CD4-positive, alpha-beta T cell treated with Interferon alpha-2 for 1 hour (primary cell): ENCODE measurements around the gene MGAT3.

Experiments used
- DNase-seq, 2 donors: peaks; one replicate each; pipeline ENCODE4 v3.0.0-alpha.2; 2020 to 2022

MGAT3 gene

DNA sequence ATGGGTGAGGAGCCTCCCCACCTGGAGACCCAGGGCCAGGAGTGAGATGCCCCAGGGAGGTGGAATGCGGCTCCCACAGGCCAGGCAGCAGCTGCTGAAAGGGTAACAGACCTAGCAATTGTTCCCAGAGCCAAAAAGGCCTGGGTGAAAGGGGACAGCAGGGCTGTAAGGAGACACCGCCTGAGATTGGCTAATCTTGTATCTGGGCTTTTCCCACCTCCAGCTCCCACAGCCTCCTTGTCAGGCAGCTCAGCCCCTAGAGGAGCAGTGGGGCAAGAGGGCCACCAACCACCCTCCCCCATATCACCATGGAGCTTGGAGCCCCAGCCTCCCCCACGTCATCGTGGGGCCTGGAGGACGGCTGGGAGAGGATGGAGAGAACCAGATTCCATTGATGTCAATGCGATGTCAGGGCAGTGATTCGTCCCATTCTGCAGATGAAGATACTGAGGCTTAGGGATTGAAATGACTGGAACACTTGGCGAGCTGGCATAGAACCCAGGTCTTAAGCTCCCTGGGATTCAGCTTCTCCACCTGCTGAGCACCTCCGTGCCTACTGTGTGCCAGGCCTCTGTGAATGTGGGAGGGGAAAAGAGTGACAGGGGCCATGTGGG is 2.9 kb upstream of the MGAT3 start:
- no peak for DNase-seq

DNA sequence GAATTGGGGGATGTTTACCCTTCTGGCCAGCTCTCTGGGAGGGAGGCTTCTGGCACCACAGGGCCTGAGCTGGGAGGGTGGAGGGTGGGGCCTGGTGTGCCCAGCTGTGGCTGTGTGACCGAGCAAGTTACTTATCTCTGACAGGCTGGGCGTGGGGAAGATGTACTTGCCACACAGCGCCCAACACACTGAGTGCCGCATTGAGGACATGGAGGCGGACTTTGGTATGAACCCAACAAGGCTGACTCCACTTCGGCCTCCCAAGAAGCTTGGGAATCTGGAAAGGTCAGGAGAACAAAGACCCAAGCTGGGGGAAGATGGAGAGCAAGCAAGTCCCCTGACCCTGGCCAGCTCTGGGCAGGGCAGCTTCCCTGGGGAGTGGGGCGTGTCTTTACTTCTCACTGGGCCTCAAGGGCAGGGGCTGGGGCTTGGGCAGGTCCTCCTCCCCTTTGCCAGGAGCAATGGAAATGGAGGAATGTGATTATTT is 2.4 kb upstream of the MGAT3 start:
- no peak for DNase-seq

DNA sequence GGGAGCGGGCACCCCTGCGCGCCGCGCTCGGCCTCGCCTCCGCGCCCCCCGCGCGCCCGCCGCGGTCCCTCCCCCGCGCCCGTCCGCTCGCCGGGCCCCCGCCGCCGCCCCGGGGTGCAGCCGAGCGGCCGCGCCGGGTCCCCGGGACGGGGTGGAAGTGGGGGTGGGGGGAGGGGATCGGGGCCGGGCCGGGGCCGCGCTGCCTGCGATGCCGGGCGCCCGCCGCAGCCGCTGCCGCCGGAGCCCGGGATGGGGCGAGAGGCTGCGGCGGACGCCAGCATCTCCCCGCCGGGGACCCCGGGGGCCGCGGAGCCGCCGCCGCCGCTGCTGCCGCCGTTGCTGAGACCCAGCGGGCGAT is 365 bp downstream of the MGAT3 start:
- no peak for DNase-seq

DNA sequence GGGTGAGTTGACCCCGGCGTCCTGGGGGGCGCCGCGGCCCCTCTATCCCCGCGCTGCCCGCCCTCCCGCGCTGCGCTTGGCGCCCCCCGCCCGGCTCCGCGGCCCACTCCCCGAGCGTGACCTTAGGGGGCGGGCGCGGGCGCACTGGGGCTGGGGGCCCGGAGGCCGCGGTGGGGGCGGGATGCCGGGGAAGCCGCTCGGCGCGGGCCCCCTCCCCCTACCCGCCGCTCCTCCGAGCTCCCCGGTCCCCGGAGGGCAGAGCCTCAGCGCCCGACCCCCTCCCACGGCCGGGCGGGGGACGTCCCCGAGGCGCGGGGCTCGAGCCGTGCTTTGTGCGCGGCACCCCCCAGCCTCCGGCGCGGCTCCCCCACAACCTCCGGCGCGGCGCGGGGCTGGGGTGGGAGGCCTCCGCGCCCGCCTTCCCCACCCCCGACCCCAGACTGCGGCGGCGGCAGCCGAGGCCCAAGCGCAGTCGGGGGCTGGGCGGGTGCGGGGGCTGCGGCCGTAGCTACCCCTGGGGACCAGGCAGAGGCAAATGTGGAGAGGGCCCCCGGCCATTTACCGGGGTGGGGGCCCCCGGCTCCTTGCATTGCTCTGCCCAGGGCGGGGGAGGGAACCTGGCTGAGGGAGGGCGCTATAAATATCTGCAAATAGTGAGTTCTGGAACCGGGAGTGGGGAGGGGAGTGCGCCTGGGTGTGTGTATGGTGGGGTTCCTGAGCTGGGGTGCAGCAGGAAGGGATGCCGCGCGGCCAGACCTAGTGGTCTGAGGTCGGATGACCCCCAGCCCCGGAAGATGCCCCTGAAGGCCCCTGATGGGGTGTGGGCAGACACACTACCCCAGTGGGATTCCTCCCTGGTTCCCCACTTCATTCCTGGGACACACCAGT is 988 bp downstream of the MGAT3 start:
- no peak for DNase-seq

DNA sequence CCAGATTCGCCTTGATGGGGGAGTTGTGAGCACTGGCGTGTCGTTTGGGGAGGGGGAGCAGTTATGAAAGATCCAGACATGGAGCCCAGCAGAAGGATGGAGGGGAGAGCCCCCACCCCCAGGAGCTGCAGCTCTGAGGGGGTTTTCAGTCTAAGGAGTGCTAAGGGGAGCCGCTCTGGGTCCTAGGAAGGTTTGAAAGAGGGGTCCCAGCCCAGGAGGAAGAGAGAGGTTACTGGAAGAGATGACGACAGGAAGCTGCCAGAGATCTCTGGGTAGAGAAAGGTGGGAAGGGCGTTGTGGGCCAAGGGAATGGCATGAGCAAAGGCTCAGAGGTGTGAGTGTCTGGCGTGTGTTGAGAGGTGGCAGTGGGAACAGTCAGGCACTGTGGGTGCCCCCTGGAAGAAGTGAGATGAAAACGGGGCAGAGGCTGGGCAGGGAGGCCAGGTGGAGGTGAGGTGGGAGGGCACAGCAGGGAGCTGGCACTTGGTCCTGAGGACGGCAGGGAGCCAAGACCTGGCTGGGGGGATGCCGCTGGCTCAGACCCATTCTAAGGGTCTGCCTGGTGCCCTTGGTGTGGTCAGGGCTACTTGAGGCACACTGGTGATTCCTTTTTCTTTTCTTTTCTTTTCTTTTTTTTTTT is 1.8 kb downstream of the MGAT3 start:
- no peak for DNase-seq

DNA sequence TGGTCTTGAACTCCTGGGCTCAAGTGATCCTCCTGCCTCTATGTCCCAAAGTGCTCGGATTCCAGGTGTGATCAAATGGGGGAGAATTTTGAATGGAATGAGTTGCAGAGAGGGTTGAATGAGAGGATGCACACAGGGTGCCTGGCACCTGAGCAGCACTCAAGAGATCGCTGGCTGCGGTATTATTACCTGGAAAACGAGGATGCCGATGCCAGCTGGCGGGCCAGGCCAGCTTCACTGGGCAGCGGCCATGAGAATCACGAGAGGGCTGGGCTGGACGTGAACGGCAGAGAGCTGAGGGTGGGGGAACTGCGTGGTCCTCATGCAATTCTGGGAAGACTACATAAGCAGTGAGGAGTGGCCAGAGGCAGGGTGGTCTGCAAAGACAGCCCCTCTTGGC is 2.9 kb downstream of the MGAT3 start:
- no peak for DNase-seq

DNA sequence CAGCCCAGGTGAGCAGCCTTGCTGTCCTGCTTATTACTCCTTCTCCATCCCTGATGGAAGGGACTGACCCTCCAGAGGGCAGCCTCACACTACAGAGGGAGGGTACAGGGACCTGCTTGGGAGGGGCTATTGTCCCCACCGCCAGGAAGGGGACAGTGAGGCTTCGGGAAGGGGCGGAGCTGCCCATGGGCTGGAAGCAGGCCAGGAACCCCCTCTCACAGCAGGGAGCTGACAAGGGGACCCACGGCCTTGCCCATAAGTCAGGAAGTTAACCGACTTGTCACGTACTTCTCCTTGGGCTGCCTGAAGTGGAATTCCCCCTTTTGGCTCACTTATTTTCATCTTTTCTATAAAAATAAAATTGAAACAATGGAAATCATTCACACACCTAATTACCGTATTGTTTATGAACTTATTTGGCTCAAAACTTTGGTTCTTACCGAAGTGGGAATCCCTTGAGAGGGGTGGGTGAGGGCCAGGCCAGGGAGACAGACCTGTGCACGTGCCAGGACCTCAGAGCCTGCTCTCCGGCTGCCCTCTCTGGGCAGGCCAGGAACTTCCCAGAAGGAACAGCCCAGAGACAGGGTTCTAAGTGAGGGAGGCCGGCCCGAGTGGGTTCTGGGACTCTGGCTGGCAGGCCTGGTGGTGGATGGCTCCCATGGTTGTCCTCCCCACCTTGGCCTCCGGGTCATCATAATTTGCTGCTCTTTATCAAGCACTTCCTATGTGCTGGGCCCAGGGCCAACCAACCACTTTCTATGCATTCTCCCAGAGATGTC is 5.8 kb downstream of the MGAT3 start:
- no peak for DNase-seq

DNA sequence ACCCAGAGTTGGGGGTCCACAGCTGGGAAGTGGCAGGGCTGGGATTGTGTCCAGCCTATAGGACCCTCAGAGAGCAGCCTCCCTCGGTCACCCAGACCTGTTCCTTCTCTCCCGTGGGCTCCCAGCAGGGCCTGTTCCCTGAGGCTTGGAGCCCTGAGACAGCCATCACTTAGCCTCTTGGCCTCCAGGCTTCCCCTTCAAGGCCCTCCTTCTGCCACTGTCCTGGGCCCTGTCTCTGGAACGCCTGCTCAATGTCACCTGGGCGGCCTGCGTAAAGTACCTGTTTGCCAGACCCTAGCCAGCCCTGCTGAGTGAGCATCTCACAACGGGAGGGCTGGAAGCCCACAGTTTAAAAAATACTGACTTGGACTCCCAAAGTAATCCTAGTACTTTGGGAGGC is 6.5 kb downstream of the MGAT3 start:
- no peak for DNase-seq

DNA sequence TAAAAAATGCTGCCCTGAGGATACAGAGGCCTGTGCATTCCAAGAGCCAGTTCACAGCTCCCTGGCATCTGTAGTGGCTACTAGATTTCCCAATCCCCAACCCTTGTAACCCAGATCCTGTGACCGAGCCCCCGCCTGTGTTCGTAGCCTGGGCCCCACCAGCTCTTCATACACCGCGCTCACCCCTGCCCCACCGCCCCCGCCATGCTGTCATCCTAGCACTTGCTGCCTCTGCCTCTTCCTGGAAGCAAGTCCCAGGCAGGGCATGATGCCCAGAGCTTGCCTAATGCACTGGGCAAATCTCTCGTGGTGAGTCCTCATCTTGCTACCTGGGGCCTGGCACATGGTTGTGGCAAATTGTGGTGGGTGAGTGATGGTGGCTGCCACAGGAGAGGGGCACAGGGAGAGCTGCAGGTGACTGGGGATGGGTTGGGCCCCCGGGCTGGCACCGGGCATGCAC is 7.1 kb downstream of the MGAT3 start:
- DNase-seq, result no peak

DNA sequence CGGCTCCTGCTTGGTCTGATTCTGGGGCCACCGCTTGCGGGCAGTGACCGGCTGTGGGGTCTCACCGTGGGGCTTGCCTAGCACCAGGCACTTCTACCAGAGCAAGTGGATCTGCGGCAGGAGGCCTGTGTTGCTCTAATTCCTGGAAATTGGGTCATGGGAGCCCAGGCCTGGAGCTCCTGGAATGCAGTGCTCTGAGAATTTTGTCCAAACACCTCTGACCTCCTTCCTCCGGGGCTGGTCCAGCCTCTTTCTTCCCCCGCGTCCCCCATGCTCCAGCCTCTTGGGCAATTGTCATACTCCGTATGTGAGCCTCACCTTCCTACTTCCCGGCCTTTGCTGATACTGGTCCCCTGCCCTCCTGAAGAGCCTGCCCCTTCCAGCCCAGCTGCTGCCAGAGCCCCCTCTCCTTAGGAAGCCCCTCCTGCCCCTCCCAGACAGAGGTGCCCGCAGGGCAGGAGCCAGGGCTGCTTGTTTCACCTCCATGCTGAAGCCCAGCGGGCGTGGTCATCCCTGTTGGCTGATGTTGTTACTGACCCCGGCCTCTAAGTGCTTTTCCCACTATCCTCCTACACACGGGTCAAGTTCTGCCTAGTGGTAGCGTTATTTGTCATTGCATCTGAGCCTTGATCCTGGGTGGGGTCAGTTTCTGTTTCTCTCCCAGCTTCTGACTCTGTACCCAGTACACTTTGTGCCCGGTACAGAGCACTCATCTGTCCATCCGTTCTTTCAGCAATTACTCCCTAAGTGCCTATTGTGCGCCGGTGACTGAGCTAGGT is 9.6 kb downstream of the MGAT3 start:
- DNase-seq, result no peak

DNA sequence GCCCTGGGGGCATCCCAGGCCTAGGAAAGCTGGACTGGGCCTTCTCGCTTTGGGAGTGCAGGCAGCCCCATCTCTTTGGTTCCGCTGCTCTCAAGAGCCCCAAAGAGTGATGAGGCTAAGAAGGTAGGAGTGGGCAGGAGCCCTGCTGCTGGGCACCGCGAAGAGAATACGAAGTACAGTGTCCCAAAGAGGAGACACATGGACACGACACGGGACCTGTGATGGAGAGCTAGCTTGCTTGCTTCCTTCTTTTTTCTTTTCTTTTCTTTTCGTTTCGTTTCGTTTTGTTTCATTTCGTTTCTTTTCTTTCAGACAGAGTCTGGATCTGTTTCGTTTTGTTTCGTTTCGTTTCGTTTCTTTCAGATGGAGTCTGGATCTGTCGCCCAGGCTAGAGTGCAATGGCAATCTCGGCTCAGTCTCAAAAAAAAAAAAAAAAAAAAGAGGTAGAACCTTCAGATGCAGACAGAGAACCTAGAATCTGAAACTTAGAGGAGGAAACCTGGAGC is 10.6 kb downstream of the MGAT3 start:
- DNase-seq, result no peak

DNA sequence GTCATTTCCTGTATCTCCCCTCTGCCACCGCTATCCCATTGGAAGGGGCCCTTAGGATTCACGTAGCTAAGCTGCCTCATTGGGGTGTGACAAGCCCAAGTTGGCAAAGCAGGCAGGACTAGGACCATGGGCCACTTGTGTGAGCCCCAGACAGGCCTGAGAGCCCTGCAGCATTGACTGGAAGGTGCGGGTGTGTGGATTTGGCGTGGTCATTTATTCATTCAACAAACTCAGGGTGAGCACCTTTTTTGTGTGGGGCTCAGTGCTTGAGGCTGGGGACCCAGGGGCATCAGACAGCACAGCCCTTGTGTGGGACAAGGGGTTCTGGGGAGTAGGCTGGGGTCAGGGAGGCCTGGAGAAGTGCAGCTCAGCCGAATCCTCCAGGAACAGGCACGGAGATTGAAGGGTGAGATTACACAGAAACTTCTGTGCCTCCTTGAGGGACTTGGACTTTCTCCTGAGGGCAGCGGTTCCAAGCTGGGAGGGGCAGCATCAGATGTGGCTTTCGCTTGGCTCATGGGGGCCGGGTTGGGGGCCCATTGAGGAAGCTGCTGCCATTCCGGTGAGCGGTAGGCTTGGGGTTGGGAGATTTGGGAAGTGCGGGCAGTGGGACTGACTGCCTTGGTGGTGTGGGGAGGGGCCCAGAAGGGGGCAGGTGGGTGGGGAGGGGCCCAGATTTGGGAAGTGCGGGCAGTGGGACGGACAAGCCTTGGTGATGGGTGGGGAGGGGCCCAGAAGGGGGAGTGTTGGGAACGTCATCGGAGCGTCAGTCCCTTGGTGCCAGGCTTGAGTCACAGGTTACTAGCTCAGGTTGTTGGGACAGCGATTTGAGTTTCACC is 11.9 kb downstream of the MGAT3 start:
- no peak for DNase-seq

DNA sequence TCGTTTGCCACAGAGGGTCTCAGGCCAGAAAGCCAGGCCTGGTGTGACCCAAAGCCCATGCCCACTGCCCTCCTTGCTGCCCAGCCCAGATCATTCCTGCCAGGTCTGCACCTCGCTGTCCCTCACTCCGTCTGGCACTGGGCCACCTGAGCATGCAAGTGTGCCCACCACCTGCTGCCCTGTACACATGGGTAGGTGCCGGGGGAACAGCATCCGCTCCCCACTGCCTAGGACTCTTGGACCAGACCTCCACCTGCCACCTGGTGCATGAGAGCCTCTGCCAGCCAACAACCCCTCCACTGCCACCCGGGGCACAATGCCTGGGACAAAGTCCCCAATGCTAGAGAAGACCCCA is 12.5 kb downstream of the MGAT3 start:
- no peak for DNase-seq

DNA sequence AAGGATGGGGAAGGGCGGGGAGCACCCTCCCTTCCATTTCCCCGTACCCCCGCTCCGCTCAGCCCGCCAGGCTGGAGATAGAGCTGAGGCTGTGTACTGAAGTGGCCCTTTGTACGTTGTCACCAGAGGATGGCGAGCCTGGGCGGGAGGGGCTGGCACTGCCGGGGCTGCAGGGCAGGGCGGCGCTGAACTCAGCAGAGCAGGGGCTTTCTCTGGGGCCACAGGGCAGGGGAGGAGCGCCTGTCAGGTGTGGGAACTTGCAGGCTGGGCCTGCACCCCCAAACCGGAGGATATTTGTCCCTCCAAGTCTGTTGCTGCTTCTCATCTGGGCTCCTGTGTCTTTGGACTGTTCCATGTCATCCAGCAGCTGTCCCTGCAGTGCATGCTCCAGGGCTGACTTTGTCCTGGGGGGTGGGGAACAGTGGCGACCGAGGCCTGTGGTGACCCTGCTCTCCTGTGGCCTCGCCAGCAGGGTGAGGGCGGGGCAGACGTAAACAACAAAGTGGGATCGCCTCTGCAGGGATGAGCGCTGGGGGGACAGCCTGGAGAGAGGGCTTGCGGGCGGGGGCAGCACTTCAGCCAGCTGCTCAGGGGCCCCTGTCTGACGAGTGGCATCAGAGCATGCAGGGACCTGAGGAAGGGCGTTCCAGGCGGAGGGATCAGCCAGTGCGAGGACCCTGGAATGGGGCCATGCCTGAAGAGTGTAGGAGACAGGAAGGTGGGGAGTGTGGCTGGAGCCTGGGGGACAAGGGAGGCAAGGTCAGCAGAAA is 13.1 kb downstream of the MGAT3 start:
- DNase-seq, result no peak

DNA sequence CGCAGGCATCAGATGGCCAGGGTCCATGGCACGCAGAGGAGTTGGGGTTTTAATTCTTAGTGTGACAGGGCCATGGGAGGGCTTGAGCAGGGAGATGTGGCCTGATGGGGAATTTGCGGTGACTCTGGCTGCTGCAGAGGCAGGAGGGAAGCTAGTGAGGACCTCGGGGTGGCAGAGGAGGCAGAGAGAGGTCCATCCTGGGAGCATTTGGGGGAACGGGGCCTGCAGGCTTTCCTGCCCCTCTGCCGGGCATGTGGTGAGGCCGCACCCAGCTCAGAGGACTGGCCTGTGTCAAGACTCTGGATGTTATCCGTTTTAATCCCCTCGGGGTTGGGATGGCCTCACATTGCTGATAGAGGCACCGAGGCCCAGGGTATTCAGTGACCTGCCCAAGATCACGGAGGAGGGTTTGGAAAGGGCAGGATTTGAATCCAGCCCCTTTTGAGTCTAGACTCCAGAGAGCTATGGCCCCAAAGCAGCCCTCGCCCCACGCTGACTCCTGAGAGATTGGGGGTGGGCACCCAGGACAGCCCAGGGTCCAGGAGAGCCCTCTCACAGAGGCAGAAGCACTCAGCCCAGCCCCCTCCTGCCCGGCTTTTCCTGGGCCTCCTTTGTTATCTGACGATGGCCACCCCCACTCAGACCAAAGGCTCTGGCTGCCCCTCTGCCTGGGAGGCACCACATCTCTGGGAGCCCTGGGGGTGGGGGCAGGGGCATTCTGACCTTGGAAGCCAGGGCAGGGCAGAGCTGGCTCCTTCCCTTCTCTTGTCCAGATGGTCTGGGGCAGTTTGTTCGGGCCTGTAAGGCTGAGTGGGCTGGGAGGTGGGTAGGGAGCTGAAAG is 13.9 kb downstream of the MGAT3 start:
- no peak for DNase-seq

DNA sequence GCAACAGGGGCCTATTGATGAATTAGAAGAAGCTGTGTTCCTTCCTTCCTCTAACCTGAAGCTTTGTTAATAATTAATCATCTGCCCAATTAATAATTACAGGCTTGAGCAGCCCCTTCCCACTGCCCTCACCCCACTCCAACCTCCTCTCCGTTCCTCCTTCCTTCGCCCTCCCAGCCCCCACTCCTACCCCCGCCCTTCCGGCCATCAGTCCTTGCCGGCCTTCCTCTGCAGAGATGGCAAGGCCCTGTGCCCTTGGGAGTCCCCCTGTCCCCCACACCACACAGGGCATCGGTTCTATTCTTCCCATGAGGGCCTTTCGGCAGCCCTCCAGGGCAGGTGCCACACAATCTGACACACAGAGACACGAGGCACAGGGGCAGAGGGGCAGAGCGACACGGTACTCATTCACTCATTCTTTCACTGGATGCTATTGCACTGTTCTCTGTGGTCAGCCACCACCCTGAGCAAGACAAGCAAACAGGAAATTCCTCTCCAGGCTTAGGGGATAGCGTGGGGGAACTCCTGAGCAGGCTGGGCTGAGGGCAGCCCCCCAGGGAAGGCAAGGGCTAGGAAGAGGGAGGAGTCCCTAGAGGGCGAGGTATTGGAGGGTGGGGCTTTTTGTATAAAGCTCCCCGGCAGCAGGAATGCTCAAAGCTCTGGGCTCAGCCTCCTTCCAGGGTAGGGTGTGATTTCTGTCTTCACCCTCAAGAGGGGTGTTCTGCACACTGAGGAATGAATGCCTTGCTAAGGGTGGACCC is 14.7 kb downstream of the MGAT3 start:
- DNase-seq, result no peak

DNA sequence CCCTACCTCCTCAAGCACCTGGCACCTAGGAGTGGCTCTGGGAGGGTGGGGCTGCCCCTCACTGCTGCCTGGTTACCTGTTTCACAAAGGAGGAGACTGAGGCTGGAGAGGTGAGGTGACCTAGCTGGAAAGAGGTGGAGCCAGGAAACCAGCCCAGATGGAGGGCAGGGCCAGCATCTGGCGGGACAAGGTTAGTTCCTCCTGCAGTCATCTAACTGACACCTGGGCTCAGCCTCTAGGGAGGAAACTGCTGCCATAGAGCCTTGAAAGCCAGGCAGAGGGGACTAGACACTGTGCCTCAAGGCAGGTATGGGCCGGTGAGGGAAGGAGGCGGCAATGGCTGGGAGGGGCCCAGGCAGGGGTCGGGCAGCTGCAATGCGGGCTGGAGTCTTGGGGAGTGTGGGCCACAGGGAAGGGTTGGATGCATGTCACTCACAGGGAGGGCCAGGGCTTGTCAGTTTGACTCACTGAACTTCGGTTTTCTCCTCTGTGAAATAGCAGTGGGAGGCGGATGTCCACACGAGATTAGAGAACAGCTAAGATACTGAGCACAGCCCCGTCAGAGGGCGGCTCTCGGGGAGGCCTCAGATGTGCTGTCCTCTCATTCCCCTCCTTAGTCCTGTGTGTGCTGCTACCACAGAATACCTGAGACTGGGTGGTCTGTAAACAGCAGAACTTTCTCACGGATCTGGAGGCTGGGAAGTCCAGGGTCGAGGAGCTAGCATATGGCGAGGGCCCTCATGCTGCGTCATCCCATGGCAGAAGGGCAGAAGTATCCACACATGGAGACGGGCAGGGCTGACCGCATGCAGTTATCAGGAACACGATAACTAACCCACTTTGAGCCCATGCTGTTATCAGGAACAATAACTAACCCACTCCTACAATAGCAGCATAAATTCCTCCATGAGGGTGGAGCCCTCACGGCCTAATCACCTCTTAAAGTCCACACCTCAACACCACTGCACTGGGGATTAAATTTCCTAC is 16.1 kb downstream of the MGAT3 start:
- DNase-seq, result no peak
